ENCODE results near the gene KSR1. TPM values are rescaled to one million over a fixed set of nuclear protein-coding genes. Genes with fewer than 3 reads are reported as not detected.

KSR1 gene
- total RNA-seq, 1 experiment from 2014 or later = 4.5 TPM

- no peak overlapping the region for H3K4me3 Mint-ChIP-seq (ENCODE audit: low read depth, unreplicated experiment)
- TF ChIP-seq CTCF (IDR thresholded peaks at IDR 0.05; ENCODE audit: unreplicated experiment) = no peak
- no peaks in the 10 kb centered on the region for H3K27me3 Mint-ChIP-seq (ENCODE audit: unreplicated experiment)
- CTCF ChIA-PET = no interaction called here
- DNase-seq = no peak
- no peaks in the 10 kb centered on the region for H3K9me3 Mint-ChIP-seq (ENCODE audit: low read depth, unreplicated experiment)
- intact Hi-C loops (cut with micrococcal nuclease; ENCODE audit: unreplicated experiment) = no loop called here
- no peak overlapping the region for H3K27ac Mint-ChIP-seq (ENCODE audit: unreplicated experiment)
- H3K4me1 Mint-ChIP-seq (ENCODE audit: low read depth, unreplicated experiment) = no peaks in the 10 kb centered on the region
- no TSS peak for BruUV-seq (replicated peaks)
- H3K36me3 Mint-ChIP-seq (ENCODE audit: insufficient read depth, unreplicated experiment) = no peaks in the 10 kb centered on the region
These were observed 58.6 kb downstream of the KSR1 start for GRCh38 chr17:27514595-27515413.

- no peak for TF ChIP-seq CTCF (IDR thresholded peaks at IDR 0.05; ENCODE audit: unreplicated experiment)
- H3K9me3 Mint-ChIP-seq (ENCODE audit: low read depth, unreplicated experiment) = no peaks in the 10 kb centered on the region
- BruUV-seq (replicated peaks) = no TSS peak
- intact Hi-C loops (cut with micrococcal nuclease; ENCODE audit: unreplicated experiment) = no loop called here
- H3K4me3 Mint-ChIP-seq (ENCODE audit: low read depth, unreplicated experiment) = no peak overlapping the region
- no peaks in the 10 kb centered on the region for H3K36me3 Mint-ChIP-seq (ENCODE audit: insufficient read depth, unreplicated experiment)
- H3K4me1 Mint-ChIP-seq (ENCODE audit: low read depth, unreplicated experiment) = no peaks in the 10 kb centered on the region
- CTCF ChIA-PET = no interaction called here
- H3K27ac Mint-ChIP-seq (ENCODE audit: unreplicated experiment) = no peak overlapping the region
- H3K27me3 Mint-ChIP-seq (ENCODE audit: unreplicated experiment) = no peaks in the 10 kb centered on the region
- no peak for DNase-seq
These were observed 61.8 kb downstream of the KSR1 start for GRCh38 chr17:27518048-27518447.

GRCh38 chr17:27518545-27519521, 62.6 kb downstream of the KSR1 start:
- peaks cover 5% of the 10 kb centered on the region for H3K4me1 Mint-ChIP-seq (ENCODE audit: low read depth, unreplicated experiment)
- no peaks in the 10 kb centered on the region for H3K9me3 Mint-ChIP-seq (ENCODE audit: low read depth, unreplicated experiment)
- no peak overlapping the region for H3K27ac Mint-ChIP-seq (ENCODE audit: unreplicated experiment)
- peaks cover 7% of the 10 kb centered on the region for H3K27me3 Mint-ChIP-seq (ENCODE audit: unreplicated experiment)
- intact Hi-C loops (cut with micrococcal nuclease; ENCODE audit: unreplicated experiment) = no loop called here
- TF ChIP-seq CTCF (IDR thresholded peaks at IDR 0.05; ENCODE audit: unreplicated experiment) = no peak
- no peak overlapping the region for H3K4me3 Mint-ChIP-seq (ENCODE audit: low read depth, unreplicated experiment)
- no peaks in the 10 kb centered on the region for H3K36me3 Mint-ChIP-seq (ENCODE audit: insufficient read depth, unreplicated experiment)
- DNase-seq = no peak
- BruUV-seq (replicated peaks) = no TSS peak
- CTCF ChIA-PET = no interaction called here

GRCh38 chr17:27519550-27519949, 63.3 kb downstream of the KSR1 start:
- Mint-ChIP-seq H3K9me3 (ENCODE audit: low read depth, unreplicated experiment) (no peaks in the 10 kb centered on the region), H3K27me3 (ENCODE audit: unreplicated experiment) (peaks cover 14% of the 10 kb centered on the region), H3K27ac (ENCODE audit: unreplicated experiment) (no peak overlapping the region), H3K36me3 (ENCODE audit: insufficient read depth, unreplicated experiment) (no peaks in the 10 kb centered on the region), H3K4me1 (ENCODE audit: low read depth, unreplicated experiment) (peaks cover 10% of the 10 kb centered on the region), H3K4me3 (ENCODE audit: low read depth, unreplicated experiment) (no peak overlapping the region)
- intact Hi-C loops (cut with micrococcal nuclease; ENCODE audit: unreplicated experiment) = no loop called here
- CTCF ChIA-PET = no interaction called here
- DNase-seq = no peak
- TF ChIP-seq CTCF (IDR thresholded peaks at IDR 0.05; ENCODE audit: unreplicated experiment) = no peak
- no TSS peak for BruUV-seq (replicated peaks)
